Epidermal melanocyte (primary cell): Measurements from ENCODE around the gene SLC35F3.
"Not testable (repeated sequence)": the region's sequence is repeated elsewhere in the genome, so short reads cannot be mapped to it uniquely, and the experiment has no call there.

Source experiments
- DNase-seq: peaks from one replicate; pipeline ENCODE4 v3.0.0; 2011; ENCODE audit warnings: low spot score; ENCODE audit not compliant: insufficient read length

The SLC35F3 gene

GRCh38 chr1:234102583-234102982 is 198.1 kb downstream of the SLC35F3 start:
- no peak for DNase-seq

- no peak for DNase-seq
Observed at GRCh38 chr1:234103198-234103597, 198.7 kb downstream of the SLC35F3 start.

- no peak for DNase-seq
Observed at GRCh38 chr1:234106032-234106431, 201.6 kb downstream of the SLC35F3 start.

- DNase-seq: no peak
Observed at GRCh38 chr1:234107416-234108021, 203.0 kb downstream of the SLC35F3 start.

GRCh38 chr1:234108921-234109320 is 204.4 kb downstream of the SLC35F3 start:
- DNase-seq: no peak

GRCh38 chr1:234109840-234110239 is 205.4 kb downstream of the SLC35F3 start:
- DNase-seq: no peak

GRCh38 chr1:234111458-234112142 is 207.1 kb downstream of the SLC35F3 start:
- DNase-seq: no peak

- DNase-seq: no peak
Observed at GRCh38 chr1:234114648-234115307, 210.3 kb downstream of the SLC35F3 start.

- DNase-seq: no peak
Observed at GRCh38 chr1:234118911-234119310, 214.4 kb downstream of the SLC35F3 start.

- no peak for DNase-seq
Observed at GRCh38 chr1:234119431-234119830, 215.0 kb downstream of the SLC35F3 start.

- DNase-seq: no peak
Observed at GRCh38 chr1:234120327-234120944, 216.0 kb downstream of the SLC35F3 start.

GRCh38 chr1:234121659-234122058 is 217.2 kb downstream of the SLC35F3 start:
- not testable (repeated sequence) for DNase-seq

GRCh38 chr1:234122571-234122970 is 218.1 kb downstream of the SLC35F3 start:
- not testable (repeated sequence) for DNase-seq

- DNase-seq: no peak
Observed at GRCh38 chr1:234123867-234124266, 219.4 kb downstream of the SLC35F3 start.

- DNase-seq: no peak
Observed at GRCh38 chr1:234125283-234125682, 220.8 kb downstream of the SLC35F3 start.

- DNase-seq: no peak
Observed at GRCh38 chr1:234125714-234126113, 221.2 kb downstream of the SLC35F3 start.

GRCh38 chr1:234127026-234127671 is 222.7 kb downstream of the SLC35F3 start:
- DNase-seq: no peak

- no peak for DNase-seq
Observed at GRCh38 chr1:234132795-234133194, 228.3 kb downstream of the SLC35F3 start.

GRCh38 chr1:234134878-234135277 is 230.4 kb downstream of the SLC35F3 start:
- no peak for DNase-seq

- no peak for DNase-seq
Observed at GRCh38 chr1:234135501-234135900, 231.0 kb downstream of the SLC35F3 start.

GRCh38 chr1:234136073-234136472 is 231.6 kb downstream of the SLC35F3 start:
- no peak for DNase-seq

GRCh38 chr1:234139966-234140365 is 235.5 kb downstream of the SLC35F3 start:
- no peak for DNase-seq
